Transverse colon (tissue), 4 donors: ENCODE measurements around the gene OR52B2.

Experiments
- CTCF ChIP-seq, 5 experiments: fragments of 200-600 bp in 3 of 5; fragments of 450-650 bp in 2 of 5; sonication (generic) in 3 of 5; IDR thresholded peaks; 1 replicate in 2 of 5; 2 replicates in 3 of 5; pipeline ENCODE4 v1.5.1; 2016 to 2017; ENCODE audit warnings: antibody characterized with exemption in 5 of 5, inconsistent platforms in 3 of 5, mild to moderate bottlenecking in 2 of 5, moderate library complexity in 1 of 5
- POLR2AphosphoS5 ChIP-seq, 3 donors: sonication (generic); formaldehyde crosslinking; IDR thresholded peaks; one replicate each; pipeline ENCODE4 v1.6.1; 2016; ENCODE audit warnings: antibody characterized with exemption in 3 of 3

- TF ChIP-seq POLR2AphosphoS5 (IDR thresholded peaks at IDR 0.05) (no peak), CTCF (IDR thresholded peaks at IDR 0.05) (no peak)
These were observed 27.2 kb downstream of the OR52B2 start for GRCh38 chr11:6142936-6143335.
